ENCODE results near the gene SLC12A7. TPM values are rescaled to one million over a fixed set of nuclear protein-coding genes. Genes with fewer than 3 reads are reported as not detected.

SLC12A7 gene
- total RNA-seq, 1 experiment from 2014 or later = 30.8 TPM

DNA sequence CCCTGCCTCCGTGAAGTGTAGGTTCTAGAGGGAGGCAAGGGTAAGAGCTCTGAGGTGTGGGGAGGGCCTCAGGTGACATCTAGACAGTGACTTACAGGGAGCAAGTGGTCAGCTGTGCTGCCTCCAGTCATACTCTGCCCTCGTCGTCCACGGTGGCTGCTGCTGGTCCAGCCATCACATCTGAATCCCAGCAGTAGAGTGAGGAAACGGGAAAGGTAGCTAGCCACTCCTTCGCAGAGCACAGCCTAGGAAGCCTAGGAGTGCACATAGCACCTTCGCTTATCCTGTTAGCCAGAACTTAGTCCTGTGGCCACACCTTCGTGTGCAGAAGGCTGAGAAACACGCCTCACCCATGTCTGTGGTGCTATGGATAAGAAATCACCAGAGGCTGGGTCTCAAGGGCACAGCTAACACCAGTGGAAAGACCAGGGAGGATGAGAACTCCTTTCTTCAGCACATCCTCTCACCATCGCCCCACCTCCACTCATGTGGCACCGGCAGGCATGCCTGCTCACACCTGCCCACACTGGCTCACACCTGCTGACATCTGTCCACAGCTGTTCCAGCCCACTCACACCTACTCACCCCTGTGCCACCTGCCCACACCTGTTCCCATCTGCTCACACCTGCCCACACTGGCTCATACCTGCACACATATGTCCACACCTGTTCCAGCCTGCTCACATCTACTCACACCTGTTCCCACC is 45.0 kb upstream of the SLC12A7 start:
- Mint-ChIP-seq H3K27me3 (ENCODE audit: low read depth) (peaks cover 76% of the 10 kb centered on the region), H3K36me3 (ENCODE audit: insufficient read depth in 1 of 3, low read depth in 3 of 3) (peaks cover 0 to 10% (median 0%) of the 10 kb centered on the region in 3 experiments; a peak in 4 of 7 replicates), H3K4me3 (no peak overlapping the region; a peak in 1 of 5 replicates), H3K9me3 (peaks cover 8 to 13% of the 10 kb centered on the region in 2 experiments), H3K27ac (no peak overlapping the region), H3K4me1 (peaks cover 7 to 18% of the 10 kb centered on the region in 2 experiments)
- H4K20me1 ChIP-seq (ENCODE audit: control insufficient read depth, insufficient read depth, insufficient read length) = no peaks in the 10 kb centered on the region
- no peak overlapping the region for H3K18ac ChIP-seq (ENCODE audit: insufficient read length, low read depth, low read length)
- H3K56ac ChIP-seq (ENCODE audit: insufficient read length, low read depth, low read length) = no peak overlapping the region
- no peak overlapping the region for H3K9ac ChIP-seq (ENCODE audit: extremely low read depth, insufficient read length, low read length)
- H3K9me3 ChIP-seq (ENCODE audit: control insufficient read depth, low read depth, low read length) = no peaks in the 10 kb centered on the region
- no peaks in the 10 kb centered on the region for H3K23me2 ChIP-seq (ENCODE audit: insufficient read length, low read depth, low read length, poor library complexity, severe bottlenecking)
- no peak overlapping the region for H2BK20ac ChIP-seq (ENCODE audit: low read depth, low read length, poor library complexity, severe bottlenecking)
- no peak overlapping the region for H2AFZ ChIP-seq (ENCODE audit: low read length)
- H3T11ph ChIP-seq (ENCODE audit: low read length) = no peak overlapping the region
- H2BK12ac ChIP-seq (ENCODE audit: insufficient read length, low read depth, low read length) = no peak overlapping the region
- no peaks in the 10 kb centered on the region for H3K4me1 ChIP-seq (ENCODE audit: insufficient read depth, low read length)
- no peak overlapping the region for H2BK15ac ChIP-seq (ENCODE audit: low read depth, low read length)
- no peak for TF ChIP-seq CTCF (conservative IDR thresholded peaks at IDR 0.05)
- no peak overlapping the region for H3K4me2 ChIP-seq (ENCODE audit: insufficient read depth, insufficient read length, low read length)
- no peak overlapping the region for H2BK5ac ChIP-seq (ENCODE audit: insufficient read length, low read length)
- no peak overlapping the region for H4K8ac ChIP-seq (replicated peaks; ENCODE audit: insufficient read length, low read depth, low read length)
- no peak overlapping the region for H3K4ac ChIP-seq (ENCODE audit: low read depth, low read length)
- no peaks in the 10 kb centered on the region for H3K79me1 ChIP-seq (ENCODE audit: insufficient read depth, low read depth, low read length, poor library complexity, severe bottlenecking)
- H2AK5ac ChIP-seq (ENCODE audit: insufficient read length, low read length) = no peak overlapping the region
- peaks cover 14% of the 10 kb centered on the region; the same call in 1 of the 2 replicates for H3K27me3 ChIP-seq (ENCODE audit: insufficient read depth, low read length)
- no peak overlapping the region for H2BK120ac ChIP-seq (ENCODE audit: low read depth, low read length, poor library complexity, severe bottlenecking)
- H3K27ac ChIP-seq (ENCODE audit: insufficient read length, low read depth, low read length) = no peak overlapping the region
- no CpG with 5 or more reads among the region's 11 CpGs for WGBS (ENCODE audit: extremely low coverage, insufficient read length, low lambda C conversion rate)
- H4K5ac ChIP-seq (ENCODE audit: insufficient read length, low read depth, low read length) = no peak overlapping the region
- no peak overlapping the region for H3K23ac ChIP-seq (ENCODE audit: insufficient read length, low read depth, low read length)
- DNase-seq = no peak
- no peaks in the 10 kb centered on the region for H3K79me2 ChIP-seq (ENCODE audit: insufficient read depth, low read length)
- no peak overlapping the region for H3K14ac ChIP-seq (ENCODE audit: insufficient read depth, low read length)
- H4K91ac ChIP-seq (ENCODE audit: insufficient read length, low read depth, low read length) = no peak overlapping the region

Measured in H9 (cell line).